Endothelial cell of umbilical vein (primary cell): ENCODE data around the gene NR2C1. TPM values are rescaled to one million over a fixed set of nuclear protein-coding genes. Genes with fewer than 3 reads are reported as not detected.
"Not testable (repeated sequence)": the region's sequence is repeated elsewhere in the genome, so short reads cannot be mapped to it uniquely, and the experiment has no call there.

Experiments
- BruUV-seq: library from RNA; stranded (reverse); fragments of 400-500 nt; replicated peaks from 2 replicates; lab custom pipeline; 2021; lab: Mats Ljungman, UMichigan
- CTCF ChIA-PET: fragments of 300-600, 350-600 bp; sonication (Branson Sonifier 250); formaldehyde crosslinking; loops from one replicate; lab custom pipeline; 2021; ENCODE audit warnings: antibody characterized with exemption, inconsistent platforms; lab: Charles Lee
- POLR2A ChIA-PET: fragments of 300-600, 350-600 bp; sonication (Branson Sonifier 250); formaldehyde crosslinking; loops from one replicate; lab custom pipeline; 2021; ENCODE audit warnings: antibody characterized with exemption, inconsistent platforms; lab: Charles Lee
- DNase-seq: peaks from one replicate; pipeline ENCODE4 v3.0.0-alpha.2; 2011; ENCODE audit warnings: low read depth, low spot score
- FAIRE-seq: peaks from 2 replicates; lab custom pipeline; 2011; peaks lifted over from hg19 to GRCh38; lab: Jason Lieb, UNC
- H2AFZ ChIP-seq: 2 replicates; pipeline ENCODE4 v1.6.0; 2012; ENCODE audit warnings: low read depth, low read length, control low read depth, inconsistent platforms
- H3K27ac ChIP-seq: 2 replicates; pipeline ENCODE4 v1.5.1; 2011; ENCODE audit warnings: low read depth, mild to moderate bottlenecking, control low read depth, low read length, moderate library complexity; ENCODE audit not compliant: insufficient read depth
- H3K27me3 ChIP-seq, 2 experiments: 2 replicates each; pipeline versions ENCODE4 v1.6.0 to v1.6.1; 2011; ENCODE audit warnings: low read length in 2 of 2, mixed read lengths in 1 of 2; ENCODE audit not compliant: control insufficient read depth in 2 of 2, insufficient read depth in 2 of 2
- H3K36me3 ChIP-seq, 2 experiments: 2 replicates in 1 of 2; 3 replicates in 1 of 2; pipeline ENCODE4 v1.5.1; 2011; ENCODE audit warnings: low read length in 2 of 2, mild to moderate bottlenecking in 1 of 2, moderate library complexity in 1 of 2; ENCODE audit not compliant: control insufficient read depth in 2 of 2, insufficient read depth in 2 of 2; ENCODE audit errors: extremely low read depth in 1 of 2
- H3K4me1 ChIP-seq: 3 replicates; pipeline ENCODE4 v1.5.1; 2011; ENCODE audit warnings: mild to moderate bottlenecking, low read length; ENCODE audit not compliant: control insufficient read depth, insufficient read depth; ENCODE audit errors: extremely low read depth
- H3K4me2 ChIP-seq: 2 replicates; pipeline ENCODE4 v1.6.1; 2011; ENCODE audit warnings: low read length, control low read depth, mixed read lengths; ENCODE audit not compliant: insufficient read depth
- H3K4me3 ChIP-seq, 3 experiments: fragments of 200-600 bp in 1 of 3; sonication (generic), shearing (Covaris generic) in 1 of 3; replicated peaks in 1 of 3; 2 replicates each; pipeline ENCODE4 v1.5.1; 2011 to 2016; ENCODE audit warnings: control low read depth in 3 of 3, low read length in 3 of 3, mild to moderate bottlenecking in 2 of 3, inconsistent platforms in 1 of 3, low read depth in 1 of 3, moderate library complexity in 1 of 3; ENCODE audit not compliant: insufficient read depth in 1 of 3
- H3K79me2 ChIP-seq: 2 replicates; pipeline ENCODE4 v1.6.0; 2012; ENCODE audit warnings: low read length, inconsistent platforms; ENCODE audit not compliant: control insufficient read depth, insufficient read depth
- H3K9ac ChIP-seq: replicated peaks from 2 replicates; pipeline ENCODE3; 2011; ENCODE audit warnings: low read length, control low read depth; ENCODE audit not compliant: insufficient read depth; ENCODE audit errors: extremely low read depth
- H3K9me1 ChIP-seq: replicated peaks from 3 replicates; pipeline ENCODE4 v1.6.0; 2011; ENCODE audit warnings: mild to moderate bottlenecking, low read length; ENCODE audit not compliant: control insufficient read depth, insufficient read depth; ENCODE audit errors: extremely low read depth
- H3K9me3 ChIP-seq: replicated peaks from 2 replicates; pipeline ENCODE4 v1.5.1; 2012; ENCODE audit warnings: low read length, inconsistent platforms; ENCODE audit not compliant: control insufficient read depth, insufficient read depth
- H4K20me1 ChIP-seq: replicated peaks from 2 replicates; pipeline ENCODE3; 2011; ENCODE audit warnings: mild to moderate bottlenecking, low read length; ENCODE audit not compliant: control insufficient read depth, insufficient read depth; ENCODE audit errors: extremely low read depth
- EZH2 ChIP-seq: IDR thresholded peaks from 2 replicates; pipeline ENCODE4 v1.6.1; 2012; ENCODE audit warnings: borderline replicate concordance, low read depth, mild to moderate bottlenecking, moderate library complexity, low read length, inconsistent platforms; ENCODE audit not compliant: severe bottlenecking
- FOS ChIP-seq: IDR thresholded peaks from 2 replicates; pipeline ENCODE4 v1.6.1; 2011; ENCODE audit warnings: mild to moderate bottlenecking, low read length, moderate library complexity, borderline replicate concordance; ENCODE audit not compliant: insufficient read depth
- GATA2 ChIP-seq: IDR thresholded peaks from 2 replicates; pipeline ENCODE4 v1.7.0; 2011; ENCODE audit warnings: low read depth, mild to moderate bottlenecking, moderate library complexity, mixed read lengths, low read length; ENCODE audit not compliant: insufficient read length, insufficient read depth
- JUN ChIP-seq: IDR thresholded peaks from 2 replicates; pipeline ENCODE4 v1.6.1; 2011; ENCODE audit warnings: borderline replicate concordance, low read depth; ENCODE audit not compliant: insufficient read length, insufficient read depth
- MYC ChIP-seq: IDR thresholded peaks from one replicate; pipeline ENCODE4 v1.6.1; 2011; ENCODE audit warnings: mild to moderate bottlenecking, low read depth, low read length
- POLR2A ChIP-seq: IDR thresholded peaks from 2 replicates; pipeline ENCODE4 v1.6.1; 2012; ENCODE audit warnings: low read depth, mild to moderate bottlenecking, control low read depth, low read length
- POLR2AphosphoS5 ChIP-seq: IDR thresholded peaks from 2 replicates; pipeline ENCODE4 v1.6.1; 2012; ENCODE audit warnings: low read depth, mild to moderate bottlenecking, control low read depth, low read length, moderate library complexity; ENCODE audit not compliant: insufficient read depth
- dilution Hi-C: fragments of 300-500 bp; cut with MboI; formaldehyde crosslinking; loops from one replicate; pipeline ENCODE4 v1.15.0; 2019; ENCODE audit warnings: low sequenced_read_pairs; ENCODE audit not compliant: extremely low pct_ligation_motif_present
- intact Hi-C: fragments of 100-400 bp; cut with micrococcal nuclease; formaldehyde crosslinking; loops from one replicate; pipeline ENCODE4 v1.10.0; 2022
- polyA plus RNA-seq, 4 experiments: library from polyadenylated mRNA; depleted of rRNA in 3 of 4; stranded (reverse) in 3 of 4; unstranded in 1 of 4; fragments of >200 nt; gene quantifications; 2 replicates each; pipeline versions ENCODE4 v1.2.1 to v1.2.3, GENCODE V29; 2011 to 2012; ENCODE audit warnings: missing spikeins in 1 of 4
- total RNA-seq: library from RNA; stranded (reverse); gene quantifications from 2 replicates; pipeline ENCODE4 v1.2.3, GENCODE V29; 2021
- TF ChIP-seq, protein P1 (sequence below), 2 donors: IDR thresholded peaks; 1 replicate in 1 of 2; 2 replicates in 1 of 2; pipeline ENCODE4 v1.5.1; 2011; ENCODE audit warnings: low read length in 2 of 2, mild to moderate bottlenecking in 2 of 2, moderate library complexity in 2 of 2, control low read depth in 1 of 2, inconsistent platforms in 1 of 2, low read depth in 1 of 2; ENCODE audit not compliant: insufficient read depth in 1 of 2; ENCODE audit errors: extremely low read depth in 1 of 2
- TF ChIP-seq, protein P2 (sequence below): IDR thresholded peaks from 2 replicates; pipeline ENCODE4 v1.6.1; 2011; ENCODE audit not compliant: insufficient read depth, insufficient read length

NR2C1 gene
- total and polyA plus RNA-seq, 2 donors (not counting 3 experiments of a cell fraction or from before 2014, with no cell fraction given), result 21.0 to 37.7 TPM

DNA sequence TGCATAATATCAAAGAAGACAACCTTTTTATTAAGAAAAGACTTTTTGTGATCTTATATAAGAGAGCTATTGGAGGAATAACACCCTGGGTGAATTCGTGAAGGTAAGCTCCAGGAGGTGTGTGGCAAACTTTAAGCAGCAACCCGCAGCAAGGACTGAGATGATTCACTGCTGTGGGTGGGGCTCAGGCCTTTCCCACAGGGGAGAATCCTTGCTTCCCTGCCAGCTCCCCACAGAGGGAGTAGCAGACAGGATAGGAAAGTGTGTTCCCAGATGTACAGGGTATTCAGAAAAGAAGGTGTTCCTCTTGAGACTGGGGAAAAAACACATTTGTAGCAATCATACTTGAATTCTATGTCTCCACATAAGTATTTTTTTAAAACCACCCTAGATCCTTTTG is 79.1 kb downstream of the NR2C1 start:
- Histone ChIP-seq H3K9ac (no peak overlapping the region), H3K79me2 (peaks cover 21% of the 10 kb centered on the region), H3K4me1 (no peaks in the 10 kb centered on the region), H3K9me3 (no peaks in the 10 kb centered on the region), H3K4me2 (no peak overlapping the region), H2AFZ (no peak overlapping the region), H3K4me3 (no peak overlapping the region), H4K20me1 (no peaks in the 10 kb centered on the region), H3K9me1 (no peaks in the 10 kb centered on the region), H3K27ac (no peak overlapping the region), H3K27me3 (no peaks in the 10 kb centered on the region), H3K36me3 (peaks cover 2 to 5% of the 10 kb centered on the region in 2 experiments)
- DNase-seq (no peak), FAIRE-seq (no peak)
- CTCF ChIA-PET, result interaction anchor here (0.7 to 0.8 kb wide), 2 partner anchors 41 to 332 kb away, joined by 3 to 4 read pairs; no protein-coding TSS in a partner anchor
- dilution Hi-C loops (no loop called here), intact Hi-C loops (no loop called here)
- BruUV-seq, result no TSS peak
- POLR2A ChIA-PET, result no interaction called here
- TF ChIP-seq, protein P1, sequence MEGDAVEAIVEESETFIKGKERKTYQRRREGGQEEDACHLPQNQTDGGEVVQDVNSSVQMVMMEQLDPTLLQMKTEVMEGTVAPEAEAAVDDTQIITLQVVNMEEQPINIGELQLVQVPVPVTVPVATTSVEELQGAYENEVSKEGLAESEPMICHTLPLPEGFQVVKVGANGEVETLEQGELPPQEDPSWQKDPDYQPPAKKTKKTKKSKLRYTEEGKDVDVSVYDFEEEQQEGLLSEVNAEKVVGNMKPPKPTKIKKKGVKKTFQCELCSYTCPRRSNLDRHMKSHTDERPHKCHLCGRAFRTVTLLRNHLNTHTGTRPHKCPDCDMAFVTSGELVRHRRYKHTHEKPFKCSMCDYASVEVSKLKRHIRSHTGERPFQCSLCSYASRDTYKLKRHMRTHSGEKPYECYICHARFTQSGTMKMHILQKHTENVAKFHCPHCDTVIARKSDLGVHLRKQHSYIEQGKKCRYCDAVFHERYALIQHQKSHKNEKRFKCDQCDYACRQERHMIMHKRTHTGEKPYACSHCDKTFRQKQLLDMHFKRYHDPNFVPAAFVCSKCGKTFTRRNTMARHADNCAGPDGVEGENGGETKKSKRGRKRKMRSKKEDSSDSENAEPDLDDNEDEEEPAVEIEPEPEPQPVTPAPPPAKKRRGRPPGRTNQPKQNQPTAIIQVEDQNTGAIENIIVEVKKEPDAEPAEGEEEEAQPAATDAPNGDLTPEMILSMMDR (IDR thresholded peaks at IDR 0.05; ENCODE audit: extremely low read depth in 1 of 2, insufficient read depth in 1 of 2, low read depth in 1 of 2, low read length in 2 of 2), result no peak
- TF ChIP-seq POLR2AphosphoS5 (no peak), GATA2 (no peak), FOS (no peak), JUN (no peak), POLR2A (no peak), MYC (no peak), EZH2 (no peak)
- TF ChIP-seq, protein P2, sequence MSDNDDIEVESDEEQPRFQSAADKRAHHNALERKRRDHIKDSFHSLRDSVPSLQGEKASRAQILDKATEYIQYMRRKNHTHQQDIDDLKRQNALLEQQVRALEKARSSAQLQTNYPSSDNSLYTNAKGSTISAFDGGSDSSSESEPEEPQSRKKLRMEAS, result no peak

DNA sequence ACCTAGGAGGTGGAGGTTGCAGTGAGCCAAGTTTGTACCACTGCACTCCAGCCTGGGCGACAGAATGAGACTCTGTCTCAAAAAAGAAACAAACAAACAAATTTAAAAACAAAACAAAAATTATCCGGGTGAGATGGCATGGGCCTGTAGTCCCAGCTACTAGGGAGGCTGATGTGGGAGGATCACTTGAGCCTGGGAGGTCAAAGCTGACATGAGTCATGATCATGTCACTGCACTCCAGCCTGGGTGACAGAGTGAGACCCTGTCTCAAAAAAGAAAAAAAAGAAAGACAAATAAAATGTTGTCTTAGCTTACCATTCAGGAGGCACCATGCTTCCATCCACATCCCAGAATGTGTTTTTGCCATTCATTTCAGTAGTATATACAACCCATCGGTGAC is 79.6 kb downstream of the NR2C1 start:
- H3K4me2 ChIP-seq, POLR2A ChIA-PET, H3K36me3 ChIP-seq: not testable (repeated sequence)

More for the DNA sequence above, 79.6 kb downstream of the NR2C1 start:
- BruUV-seq, H3K4me3 ChIP-seq, H3K27ac ChIP-seq, H3K4me1 ChIP-seq, H3K9me3 ChIP-seq, H3K9ac ChIP-seq, H4K20me1 ChIP-seq, dilution Hi-C loops, H3K27me3 ChIP-seq, H2AFZ ChIP-seq, intact Hi-C loops, DNase-seq, H3K9me1 ChIP-seq, FAIRE-seq: not testable (repeated sequence)
- CTCF ChIA-PET, result interaction anchor here (0.7 to 0.8 kb wide), 2 partner anchors 42 to 332 kb away, joined by 3 to 4 read pairs; no protein-coding TSS in a partner anchor
- H3K79me2 ChIP-seq, result peaks cover 18% of the 10 kb centered on the region
